GM21528 (cell line): ENCODE results near the gene ARSI.

Source experiments
- ATAC-seq: cut with Tn5 transposase; IDR thresholded peaks from one replicate; pipeline ENCODE4 v1.9.1; 2021; ENCODE audit warnings: mild to moderate bottlenecking, moderate library complexity; ENCODE audit not compliant: unreplicated experiment, low FRiP score

Gene ARSI

DNA sequence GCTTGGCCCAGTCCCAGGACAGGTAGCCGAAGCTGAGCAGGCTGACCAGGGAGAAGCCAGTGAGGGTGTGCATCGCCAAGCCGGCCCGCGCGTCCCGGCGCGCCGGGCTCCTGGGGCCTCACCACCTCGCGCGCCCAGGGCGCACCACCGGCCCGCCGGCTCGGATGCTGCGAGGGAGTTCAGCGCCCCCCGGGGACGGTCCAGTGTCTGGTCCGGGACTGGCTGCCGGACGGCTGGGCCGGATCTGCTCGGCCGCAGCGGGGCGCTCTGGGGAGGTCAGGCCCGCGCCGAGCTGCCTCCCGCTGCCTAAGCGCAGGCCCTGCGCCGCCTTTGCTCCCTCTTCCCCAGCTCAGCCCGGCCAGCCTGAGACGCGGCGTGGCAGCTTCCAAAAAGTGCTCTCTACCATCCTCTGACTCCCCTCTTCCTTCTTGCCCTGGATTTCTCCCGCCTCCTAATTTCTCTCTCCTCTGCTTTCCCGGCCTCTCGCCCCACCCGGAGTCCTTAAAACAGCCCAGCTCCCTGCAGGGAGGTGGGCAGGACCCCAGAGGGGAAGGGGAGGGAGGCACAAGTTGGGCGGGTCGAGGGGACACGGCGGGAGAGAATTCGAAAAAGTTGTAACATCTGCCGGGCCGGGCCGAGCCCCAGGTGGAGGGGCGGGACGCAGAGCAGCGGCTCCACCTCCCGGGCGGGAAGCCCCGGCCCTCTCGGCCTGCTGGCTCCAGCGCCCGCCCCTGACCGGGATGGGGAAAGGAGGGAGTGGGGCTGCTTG is at the start of gene ARSI:
Gene ARSI (minus strand): TSS at position 605 of the 769 bp plus-strand sequence. CDS start 532 bp downstream, at position 73.
- no peak for ATAC-seq

DNA sequence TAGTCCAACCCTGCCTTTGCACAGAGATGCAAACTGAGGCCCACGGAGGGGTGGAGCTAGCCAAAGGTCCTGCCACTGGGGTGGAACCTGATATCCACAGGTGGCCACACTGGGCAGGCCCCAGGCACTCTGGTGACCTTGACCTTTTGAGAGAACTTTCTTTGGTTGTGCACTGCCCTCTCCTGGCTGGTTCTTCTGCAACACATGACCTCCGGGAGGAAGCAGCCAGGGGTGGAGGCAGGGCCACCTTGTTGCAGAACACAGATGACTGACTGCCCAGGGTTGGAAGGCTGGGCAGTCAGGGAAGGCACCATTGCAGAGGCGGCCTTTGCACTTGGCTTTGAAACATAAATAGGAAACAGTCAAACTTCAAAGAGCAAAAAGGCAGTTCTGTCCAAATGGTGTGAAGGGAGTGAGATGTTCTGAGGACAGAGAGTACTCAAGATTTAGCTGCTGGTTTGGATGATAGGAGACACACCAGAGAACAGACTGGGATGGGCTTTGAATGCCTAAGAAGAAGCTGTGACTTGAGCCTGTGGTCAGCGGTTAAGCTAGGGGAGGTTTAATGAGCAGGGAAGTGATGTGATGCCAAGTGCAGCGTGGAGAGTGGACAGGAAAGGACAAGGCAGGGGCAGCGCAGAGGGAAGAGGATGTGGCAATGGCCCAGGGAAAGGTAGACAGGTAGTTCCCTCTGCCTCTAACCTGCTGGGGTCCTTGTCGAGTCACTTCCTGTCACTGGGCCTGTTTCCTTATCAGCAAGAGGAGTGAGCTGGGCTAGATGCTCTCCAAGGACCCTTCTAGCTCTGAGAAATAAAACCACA is 48.0 kb upstream of the ARSI start:
- peak; percentile 85 for ATAC-seq

DNA sequence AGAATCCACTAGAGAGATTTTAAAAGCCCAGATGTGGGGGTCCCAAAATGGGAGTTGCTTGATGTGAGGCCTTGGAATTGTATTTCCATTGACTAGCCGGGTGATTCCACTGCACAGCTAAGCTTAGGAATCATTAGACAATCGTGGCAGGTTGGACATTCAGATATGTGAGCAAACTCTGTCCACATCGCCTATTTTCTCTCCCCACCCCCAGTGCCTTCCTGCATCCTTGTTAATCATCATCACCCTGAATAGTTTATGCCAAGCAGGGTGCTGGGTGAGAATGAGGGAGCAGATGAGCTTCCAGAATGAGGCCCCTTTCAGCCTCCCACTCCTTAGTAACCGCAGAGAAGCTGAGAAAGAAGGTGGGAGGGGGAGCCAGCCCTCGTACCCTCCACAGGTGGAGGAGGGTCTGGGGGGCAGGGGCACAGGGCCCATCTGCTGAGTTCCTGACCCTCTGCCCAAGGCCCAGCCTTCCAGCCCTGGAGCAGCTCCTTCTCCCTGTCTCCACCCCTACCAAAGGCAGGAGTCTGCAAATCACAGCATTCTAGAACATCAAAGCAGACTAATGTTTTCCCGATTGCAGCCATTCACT is 47.1 kb upstream of the ARSI start:
- ATAC-seq, result no peak

GRCh38 chr5:150347451-150347850 is 44.7 kb upstream of the ARSI start:
- ATAC-seq, result no peak

GRCh38 chr5:150347003-150347402 is 44.3 kb upstream of the ARSI start:
- no peak for ATAC-seq

DNA sequence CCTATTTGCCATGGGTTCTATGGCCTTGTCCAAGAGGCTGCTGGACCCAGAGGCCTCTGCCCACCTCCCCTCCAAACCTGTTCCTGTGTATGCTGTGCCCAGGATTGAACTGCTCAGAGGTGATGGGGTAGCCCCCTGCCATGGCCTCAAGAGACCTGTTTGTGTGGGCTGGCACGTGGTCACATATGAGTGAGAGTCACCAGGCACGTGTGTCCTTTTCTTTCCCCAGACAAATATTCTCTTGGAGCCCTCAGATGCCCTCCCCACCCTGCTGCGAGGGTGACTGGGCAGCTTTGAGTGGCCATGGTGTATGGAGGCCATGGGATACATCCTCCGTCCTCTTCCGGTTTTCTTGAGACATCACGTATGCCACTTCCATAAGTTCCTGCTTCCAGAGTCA is 43.9 kb upstream of the ARSI start:
- ATAC-seq, result no peak

GRCh38 chr5:150345716-150346115 is 43.0 kb upstream of the ARSI start:
- ATAC-seq, result no peak

DNA sequence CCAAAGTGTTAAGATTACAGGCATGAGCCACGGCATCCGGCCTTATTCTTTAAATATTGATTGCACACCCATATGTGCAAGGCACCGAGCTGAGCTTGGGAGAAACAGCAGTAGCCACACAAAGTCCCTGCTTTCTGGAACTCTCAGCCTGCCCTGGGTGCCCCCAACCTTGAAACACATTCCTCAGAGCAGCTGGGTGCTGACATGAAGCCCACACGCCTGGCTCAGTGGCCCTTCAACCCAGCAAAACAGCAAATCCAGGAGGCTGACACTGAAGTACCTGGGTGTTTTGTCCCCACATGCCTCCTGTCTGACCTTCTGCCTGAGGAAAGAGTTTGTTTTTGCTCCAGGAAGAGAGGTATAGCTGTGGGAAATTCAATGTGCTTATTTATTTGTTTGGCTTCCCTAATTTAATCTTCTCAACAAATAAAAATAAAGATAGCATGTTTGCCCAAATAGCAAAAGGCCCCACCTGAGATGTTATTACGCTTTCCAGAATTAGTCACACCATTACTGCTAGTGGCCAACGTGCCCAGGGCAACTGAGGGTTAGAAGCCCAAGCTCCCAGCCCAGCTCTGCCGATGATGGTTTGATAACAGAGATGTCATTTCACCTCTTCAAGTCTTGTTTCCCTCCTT is 41.4 kb upstream of the ARSI start:
- no peak for ATAC-seq

DNA sequence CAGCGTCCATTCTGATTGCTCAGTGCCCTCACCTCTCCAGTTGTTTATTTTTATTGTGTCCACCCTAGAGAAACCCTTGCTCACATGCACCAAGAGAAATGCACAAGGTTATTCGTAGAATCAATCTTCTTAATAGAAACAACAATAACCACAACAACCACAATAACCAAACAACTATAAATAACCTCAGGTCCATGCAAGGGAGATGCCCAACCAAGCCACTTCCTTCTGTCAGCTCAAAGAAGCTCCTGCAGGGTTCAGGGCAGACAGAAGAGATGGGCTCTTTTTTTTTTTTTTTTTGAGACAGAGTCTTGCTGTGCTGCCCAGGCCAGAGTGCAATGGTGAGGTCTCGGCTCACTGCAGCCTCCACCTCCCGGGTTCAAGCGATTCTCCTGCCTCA is 39.9 kb upstream of the ARSI start:
- no peak for ATAC-seq

- ATAC-seq, result no peak
Measured at GRCh38 chr5:150341989-150342388, 39.3 kb upstream of the ARSI start.

DNA sequence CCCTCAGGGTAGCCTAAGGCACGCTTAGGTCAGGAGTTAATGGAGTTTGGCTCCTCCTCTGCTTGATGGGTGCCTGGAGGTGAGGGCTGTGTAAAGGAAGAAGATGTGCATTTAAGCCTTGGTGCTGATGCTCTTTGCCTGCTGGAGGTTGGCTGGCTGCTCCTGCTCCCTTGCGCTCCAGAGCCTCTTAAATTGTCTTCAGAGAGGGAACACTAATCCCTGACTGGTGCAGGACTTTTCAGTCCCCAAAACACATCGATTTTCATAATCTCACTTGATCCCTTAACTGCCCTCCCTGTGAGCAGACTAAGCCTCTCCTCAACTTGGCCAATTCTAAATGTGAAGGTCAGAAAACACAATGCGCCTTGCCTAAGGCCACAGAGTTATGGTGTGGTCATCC is 38.6 kb upstream of the ARSI start:
- ATAC-seq, result no peak

DNA sequence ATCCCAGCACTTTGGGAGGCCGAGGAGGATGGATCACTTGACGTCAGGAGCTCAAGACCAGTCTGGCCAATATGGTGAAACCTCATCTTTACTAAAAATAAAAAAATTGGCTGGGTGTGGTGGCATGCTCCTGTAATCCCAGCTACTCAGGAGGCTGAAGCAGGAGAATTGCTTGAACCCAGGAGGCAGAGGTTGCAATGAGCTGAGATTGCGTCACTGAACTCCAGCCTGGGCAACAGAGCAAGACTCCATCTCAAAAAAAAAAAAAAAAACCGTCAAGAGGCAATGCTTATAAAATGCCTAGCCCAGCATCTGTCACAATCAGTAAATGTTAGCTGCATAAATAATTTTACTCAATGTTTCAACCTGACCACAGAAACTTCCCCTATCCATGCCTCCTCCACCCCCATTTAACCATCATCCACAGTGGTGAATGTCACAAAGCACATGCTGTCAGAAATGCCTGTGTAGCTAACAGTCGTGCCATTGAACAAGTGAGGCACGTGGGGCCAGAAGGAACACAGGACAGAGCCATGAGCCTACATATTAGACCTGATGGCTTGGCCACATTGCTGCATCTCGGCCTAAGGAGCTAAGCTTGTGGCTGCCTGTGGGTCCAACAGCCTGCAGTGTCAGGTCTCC is 38.0 kb upstream of the ARSI start:
- ATAC-seq, result no peak

DNA sequence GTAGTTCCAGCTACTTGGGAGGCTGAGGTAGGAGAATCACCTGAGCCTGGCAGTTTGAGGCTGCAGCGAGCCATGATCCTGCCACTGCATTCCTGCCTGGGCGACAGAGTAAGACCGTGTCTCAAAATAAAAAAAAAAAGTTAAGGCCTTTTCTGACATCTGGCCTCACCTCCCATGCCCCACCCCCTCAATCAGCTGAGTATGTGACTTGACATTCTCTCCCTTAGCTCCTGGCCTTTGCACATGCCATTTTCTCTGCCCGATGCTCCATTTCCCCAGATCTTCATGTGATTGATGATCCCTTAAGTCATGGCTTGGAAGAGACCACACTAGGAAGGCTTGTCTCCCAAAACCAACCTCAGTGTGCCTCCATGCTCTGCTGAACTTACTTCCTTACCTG is 37.1 kb upstream of the ARSI start:
- no peak for ATAC-seq

DNA sequence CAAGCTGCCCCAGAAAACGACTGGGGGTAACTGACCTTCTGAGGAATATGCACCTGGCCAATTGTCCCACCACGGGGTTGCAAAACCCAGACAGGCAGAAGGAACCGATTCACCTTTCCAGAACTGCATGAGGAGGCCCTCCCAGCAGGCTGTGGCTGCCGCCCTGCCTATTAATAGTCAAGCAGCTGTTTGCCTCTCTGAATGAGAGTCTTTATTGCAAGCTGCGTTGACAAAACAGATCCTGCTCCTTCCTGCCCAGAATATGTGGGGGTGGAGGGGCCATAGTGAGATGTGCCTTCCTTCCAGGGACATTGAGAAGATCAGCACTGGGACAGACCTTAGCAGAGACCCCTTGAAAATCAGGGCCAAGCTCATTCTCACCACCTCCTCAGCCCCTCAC is 36.5 kb upstream of the ARSI start:
- ATAC-seq, result no peak

DNA sequence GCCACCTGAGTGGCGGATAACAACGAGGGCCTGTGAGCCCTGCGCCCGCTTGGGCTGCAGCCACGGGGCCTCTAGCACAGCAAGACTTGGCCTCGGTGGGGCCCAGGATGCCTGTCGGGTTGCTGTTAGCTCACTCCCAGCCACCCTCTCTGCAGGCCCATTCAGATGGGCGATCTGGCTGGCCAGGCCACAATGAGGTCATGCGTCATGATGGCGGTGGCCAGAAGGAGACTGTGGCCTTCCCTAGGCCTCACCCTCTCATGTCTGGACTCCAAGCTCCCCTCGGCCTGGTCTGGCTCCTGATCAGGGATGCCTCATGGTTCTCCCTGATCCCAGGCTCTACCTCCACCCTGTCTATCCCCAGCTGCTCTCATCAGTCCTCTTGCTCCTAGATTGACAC is 35.8 kb upstream of the ARSI start:
- no peak for ATAC-seq

GRCh38 chr5:150335778-150336177 is 33.1 kb upstream of the ARSI start:
- no peak for ATAC-seq

GRCh38 chr5:150333400-150333799 is 30.7 kb upstream of the ARSI start:
- no peak for ATAC-seq

DNA sequence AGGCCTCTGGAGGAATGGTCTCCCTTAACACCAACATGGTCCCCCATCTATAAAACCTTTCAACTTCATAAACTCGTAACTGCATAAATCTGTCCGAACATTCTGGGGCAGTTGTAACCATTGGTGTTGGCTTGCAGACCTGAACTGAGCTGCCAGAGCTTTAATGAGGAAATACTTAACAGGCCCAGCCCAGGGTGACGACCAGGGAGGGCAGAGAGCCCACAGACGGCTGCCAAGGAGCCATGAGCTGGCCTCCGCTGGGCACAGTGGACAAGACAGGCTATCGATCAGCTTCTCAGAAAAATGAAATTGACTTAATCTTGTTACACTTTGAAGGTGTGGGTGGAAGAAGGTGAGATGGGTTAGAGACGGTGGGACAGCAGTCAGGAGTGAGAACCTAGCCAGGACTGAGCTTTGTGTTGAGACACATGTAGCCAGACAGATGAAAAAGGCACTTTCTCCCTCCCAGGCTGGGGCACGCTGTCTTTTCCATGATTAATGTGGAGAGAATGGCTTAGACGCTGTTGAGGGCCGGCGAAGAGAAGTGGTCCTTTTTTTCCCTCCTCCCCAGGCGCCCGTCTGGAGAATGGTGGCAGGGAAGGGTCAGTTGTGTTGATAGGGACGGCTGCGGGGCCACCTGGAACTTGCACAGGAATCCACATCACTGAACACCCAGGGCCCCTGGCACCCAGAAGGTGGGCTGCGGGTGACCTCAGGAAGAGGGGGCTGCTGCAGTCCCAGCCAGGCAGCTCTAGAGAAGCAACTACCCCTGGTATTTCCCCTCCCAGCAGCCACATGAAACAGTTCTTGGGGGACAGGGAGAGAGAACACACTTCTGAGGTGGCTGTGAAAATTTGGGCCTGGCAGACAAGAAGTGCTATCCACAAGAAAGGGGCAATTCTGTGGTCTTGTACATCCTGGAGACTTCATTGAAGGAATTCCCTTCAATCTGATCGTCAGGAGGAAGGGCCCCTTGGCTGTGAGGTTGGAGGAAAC is 27.5 kb upstream of the ARSI start:
- ATAC-seq, result no peak

- no peak for ATAC-seq
Measured at GRCh38 chr5:150329038-150329437, 26.3 kb upstream of the ARSI start.
